IMR-90 (cell line): ENCODE data around the gene ELAC1. TPM values are rescaled to one million over a fixed set of nuclear protein-coding genes. Genes with fewer than 3 reads are reported as not detected.

Source experiments
- ATAC-seq: fragments of 200-7000 bp; cut with Tn5 transposase; 2 replicates; pipeline ENCODE4 v1.9.1; 2020; ENCODE audit warnings: low read depth, mild to moderate bottlenecking, moderate library complexity
- BruUV-seq: library from RNA; stranded (reverse); fragments of 400-500 nt; replicated peaks from 2 replicates; lab custom pipeline; 2021; lab: Mats Ljungman, UMichigan
- CTCF ChIA-PET: fragments of 300-600 bp; formaldehyde crosslinking; extraction: SDS; loops from one replicate; lab custom pipeline; 2021; ENCODE audit warnings: antibody characterized with exemption; lab: Yijun Ruan, JAX
- POLR2A ChIA-PET: fragments of 300-600 bp; sonication (Branson Sonifier 250); formaldehyde crosslinking; loops from one replicate; lab custom pipeline; 2022; ENCODE audit warnings: antibody characterized with exemption; ENCODE audit not compliant: unreplicated experiment; lab: Charles Lee
- DNase-seq: peaks from one replicate; pipeline ENCODE4 v3.0.0; 2013
- H2AFZ ChIP-seq: replicated peaks from 2 replicates; pipeline ENCODE3; 2013; ENCODE audit warnings: low read length, mild to moderate bottlenecking; ENCODE audit not compliant: poor library complexity
- H2AK5ac ChIP-seq: 2 replicates; pipeline ENCODE4 v1.6.1; 2013; ENCODE audit warnings: low read depth, low read length, inconsistent platforms
- H2AK9ac ChIP-seq: replicated peaks from 2 replicates; pipeline ENCODE3; 2013; ENCODE audit warnings: mild to moderate bottlenecking, low read depth, low read length, moderate library complexity; ENCODE audit not compliant: poor library complexity
- H2BK120ac ChIP-seq: 2 replicates; pipeline ENCODE4 v1.6.1; 2013; ENCODE audit warnings: low read depth, low read length, inconsistent platforms
- H2BK15ac ChIP-seq: 3 replicates; pipeline ENCODE4 v1.6.1; 2013; ENCODE audit warnings: low read depth, low read length, inconsistent platforms
- H2BK20ac ChIP-seq: 2 replicates; pipeline ENCODE4 v1.6.1; 2013; ENCODE audit warnings: low read depth, mild to moderate bottlenecking, inconsistent platforms, low read length, moderate library complexity
- H2BK5ac ChIP-seq: 2 replicates; pipeline ENCODE4 v1.6.1; 2013; ENCODE audit warnings: mild to moderate bottlenecking, low read depth, low read length, inconsistent platforms; ENCODE audit not compliant: poor library complexity, severe bottlenecking
- H3K14ac ChIP-seq: replicated peaks from 2 replicates; pipeline ENCODE4 v1.6.1; 2013; ENCODE audit warnings: low read depth, low read length, inconsistent platforms
- H3K18ac ChIP-seq: 2 replicates; pipeline ENCODE4 v1.6.1; 2013; ENCODE audit warnings: low read depth, low read length, control low read depth
- H3K23ac ChIP-seq: 2 replicates; pipeline ENCODE4 v1.6.1; 2013; ENCODE audit warnings: low read depth, low read length, inconsistent platforms
- H3K27ac ChIP-seq: 2 replicates; pipeline ENCODE4 v1.5.1; 2013; ENCODE audit warnings: mild to moderate bottlenecking, control low read depth, low read length; ENCODE audit not compliant: insufficient read depth
- H3K27me3 ChIP-seq: 2 replicates; pipeline ENCODE4 v1.6.1; 2013; ENCODE audit warnings: low read length; ENCODE audit not compliant: control insufficient read depth, insufficient read depth
- H3K36me3 ChIP-seq: 2 replicates; pipeline ENCODE4 v1.6.1; 2013; ENCODE audit warnings: low read length, mixed read lengths; ENCODE audit not compliant: control insufficient read depth, insufficient read depth
- H3K4ac ChIP-seq: 2 replicates; pipeline ENCODE4 v1.6.1; 2013; ENCODE audit warnings: low read depth, low read length, inconsistent platforms
- H3K4me1 ChIP-seq: 2 replicates; pipeline ENCODE4 v1.6.1; 2013; ENCODE audit warnings: low read length, mixed read lengths; ENCODE audit not compliant: control insufficient read depth, insufficient read depth
- H3K4me2 ChIP-seq: 2 replicates; pipeline ENCODE4 v1.6.1; 2013; ENCODE audit warnings: low read depth, mild to moderate bottlenecking, control low read depth, low read length, moderate library complexity
- H3K4me3 ChIP-seq: 2 replicates; pipeline ENCODE4 v1.5.1; 2013; ENCODE audit warnings: low read depth, mild to moderate bottlenecking, control low read depth, low read length, moderate library complexity; ENCODE audit not compliant: insufficient read depth
- H3K56ac ChIP-seq: 2 replicates; pipeline ENCODE4 v1.6.1; 2013; ENCODE audit warnings: low read length, inconsistent platforms; ENCODE audit not compliant: insufficient read depth; ENCODE audit errors: extremely low read depth
- H3K79me1 ChIP-seq, 2 experiments: 2 replicates each; pipeline ENCODE4 v1.6.1; 2013; ENCODE audit warnings: low read length in 2 of 2, inconsistent platforms in 1 of 2, low read depth in 1 of 2
- H3K9ac ChIP-seq: 2 replicates; pipeline ENCODE4 v1.6.1; 2013; ENCODE audit warnings: low read depth, low read length, control low read depth
- H3K9me1 ChIP-seq: 2 replicates; pipeline ENCODE4 v1.6.1; 2013; ENCODE audit warnings: low read length, inconsistent platforms; ENCODE audit not compliant: insufficient read depth
- H3K9me3 ChIP-seq: 2 replicates; pipeline ENCODE4 v1.6.1; 2013; ENCODE audit warnings: low read length; ENCODE audit not compliant: control insufficient read depth, insufficient read depth
- H4K20me1 ChIP-seq: 2 replicates; pipeline ENCODE4 v1.6.1; 2013; ENCODE audit warnings: low read length, inconsistent platforms; ENCODE audit not compliant: insufficient read depth
- H4K5ac ChIP-seq: 2 replicates; pipeline ENCODE4 v1.6.1; 2013; ENCODE audit warnings: mild to moderate bottlenecking, low read depth, low read length, control low read depth
- H4K8ac ChIP-seq, 2 experiments: 2 replicates each; pipeline ENCODE4 v1.6.1; 2013; ENCODE audit warnings: low read depth in 2 of 2, low read length in 2 of 2, control low read depth in 1 of 2, inconsistent platforms in 1 of 2
- H4K91ac ChIP-seq: 2 replicates; pipeline ENCODE4 v1.6.1; 2013; ENCODE audit warnings: low read depth, low read length, inconsistent platforms; ENCODE audit not compliant: insufficient read depth
- BHLHE40 ChIP-seq: fragments of 150-350 bp; IDR thresholded peaks from 2 replicates; pipeline ENCODE4 v1.6.1; 2016; ENCODE audit warnings: mild to moderate bottlenecking, low read depth, low read length
- CEBPB ChIP-seq: IDR thresholded peaks from 2 replicates; pipeline ENCODE4 v1.6.1; 2012; ENCODE audit warnings: low read depth, low read length, improper control_type of control experiment
- CHD1 ChIP-seq: IDR thresholded peaks from 2 replicates; pipeline ENCODE4 v1.6.1; 2012; ENCODE audit warnings: low read depth, low read length, improper control_type of control experiment
- CTCF ChIP-seq: conservative IDR thresholded peaks from 2 replicates; pipeline ENCODE4 v1.5.1; 2012; ENCODE audit warnings: mild to moderate bottlenecking, low read depth, low read length, improper control_type of control experiment
- ELK1 ChIP-seq: fragments of 150-350 bp; IDR thresholded peaks from 2 replicates; pipeline ENCODE4 v1.6.1; 2016; ENCODE audit warnings: low read depth, mild to moderate bottlenecking, low read length, moderate library complexity, borderline replicate concordance
- FOS ChIP-seq: fragments of 150-350 bp; IDR thresholded peaks from 2 replicates; pipeline ENCODE4 v1.6.1; 2016; ENCODE audit warnings: low read depth, low read length
- MAFK ChIP-seq: IDR thresholded peaks from 2 replicates; pipeline ENCODE4 v1.6.1; 2012; ENCODE audit warnings: low read depth, low read length, improper control_type of control experiment
- MAZ ChIP-seq: IDR thresholded peaks from 2 replicates; pipeline ENCODE4 v1.6.1; 2012; ENCODE audit warnings: low read depth, mild to moderate bottlenecking, low read length, improper control_type of control experiment, moderate library complexity, borderline replicate concordance
- MXI1 ChIP-seq: IDR thresholded peaks from 2 replicates; pipeline ENCODE4 v1.6.1; 2012; ENCODE audit warnings: low read depth, mild to moderate bottlenecking, low read length, moderate library complexity, borderline replicate concordance
- NFE2L2 ChIP-seq: fragments of 150-350 bp; IDR thresholded peaks from 2 replicates; pipeline ENCODE4 v1.6.1; 2016; ENCODE audit warnings: low read depth, mild to moderate bottlenecking, low read length
- POLR2A ChIP-seq: IDR thresholded peaks from 2 replicates; pipeline ENCODE4 v1.6.1; 2012; ENCODE audit warnings: mild to moderate bottlenecking, low read depth, low read length
- RAD21 ChIP-seq: IDR thresholded peaks from 2 replicates; pipeline ENCODE4 v1.6.1; 2012; ENCODE audit warnings: low read length, improper control_type of control experiment
- RCOR1 ChIP-seq: IDR thresholded peaks from 2 replicates; pipeline ENCODE4 v1.6.1; 2012; ENCODE audit warnings: mild to moderate bottlenecking, low read length, improper control_type of control experiment; ENCODE audit not compliant: insufficient replicate concordance
- RFX5 ChIP-seq: IDR thresholded peaks from 2 replicates; pipeline ENCODE4 v1.8.0; 2012; ENCODE audit warnings: low read depth, mild to moderate bottlenecking, low read length, moderate library complexity
- SMC3 ChIP-seq: fragments of 150-350 bp; IDR thresholded peaks from 2 replicates; pipeline ENCODE4 v1.6.1; 2016; ENCODE audit warnings: low read depth, mild to moderate bottlenecking, antibody characterized with exemption, low read length, moderate library complexity
- USF2 ChIP-seq: fragments of 150-350 bp; IDR thresholded peaks from 2 replicates; pipeline ENCODE4 v1.6.1; 2017; ENCODE audit warnings: mild to moderate bottlenecking, antibody characterized with exemption, low read length, low read depth
- WGBS, 2 experiments: methylation state at CpG; one replicate each; pipeline versions ENCODE4 v1.1.5 to v1.1.7; 2013; ENCODE audit warnings: missing lambda C conversion rate in 2 of 2; ENCODE audit not compliant: insufficient read length in 1 of 2; ENCODE audit errors: extremely low coverage in 2 of 2; 5-methylcytosine and 5-hydroxymethylcytosine counted together
- dilution Hi-C: fragments of 300-500 bp; cut with HindIII; formaldehyde crosslinking; loops from one replicate; pipeline ENCODE4 v1.14.3; 2018; ENCODE audit warnings: low sequenced_read_pairs; ENCODE audit not compliant: unreplicated experiment
- in situ Hi-C: fragments of 300-500 bp; cut with MboI; formaldehyde crosslinking; loops from 3 replicates; pipeline ENCODE4 v1.14.3; 2019; ENCODE audit warnings: low sequenced_read_pairs, inconsistent platforms, mixed read lengths
- intact Hi-C: fragments of 100-400 bp; cut with micrococcal nuclease; formaldehyde crosslinking; loops from 2 replicates; pipeline ENCODE4 v1.10.0; 2022
- polyA plus RNA-seq, 3 experiments: library from polyadenylated mRNA; depleted of rRNA; stranded (reverse); fragments of >200 nt; gene quantifications; 2 replicates each; pipeline ENCODE4 v1.2.3, GENCODE V29; 2012; ENCODE audit warnings: low replicate concordance in 1 of 3
- total RNA-seq: library from RNA; depleted of rRNA; stranded (reverse); fragments of >200 nt; gene quantifications from 2 replicates; pipeline ENCODE4 v1.2.3, GENCODE V29; 2012

The ELAC1 gene
- total and polyA plus RNA-seq, 2 of the 4 experiments (the other 2 are of a cell fraction): 5.2 to 8.4 TPM

- in situ Hi-C loops: no loop called here
Observed at GRCh38 chr18:51020536-51020935, 52.7 kb downstream of the ELAC1 start.

More at GRCh38 chr18:51020536-51020935, 52.7 kb downstream of the ELAC1 start:
- no peaks in the 10 kb centered on the region for H3K27me3 ChIP-seq
- no peaks in the 10 kb centered on the region for H3K9me3 ChIP-seq
- H3K79me1 ChIP-seq: peaks cover 3 to 13% of the 10 kb centered on the region in 2 experiments
- 100% methylated on average over 1 of the region's 5 CpGs; no CpG with 5 or more reads in 1 of the 2 experiments for WGBS, 2 experiments
- ChIA-PET CTCF (no interaction called here), POLR2A (no interaction called here)
- no peak for DNase-seq
- no peak overlapping the region for H2AK5ac ChIP-seq
- H3K36me3 ChIP-seq: peaks cover 2% of the 10 kb centered on the region; the same call in 1 of the 2 replicates
- H2BK5ac ChIP-seq: no peak overlapping the region
- H3K4ac ChIP-seq: no peak overlapping the region
- no peak overlapping the region for H2BK20ac ChIP-seq
- no peaks in the 10 kb centered on the region for H3K4me1 ChIP-seq
- no peak overlapping the region for H3K14ac ChIP-seq
- no peak for TF ChIP-seq MXI1
- no peak for TF ChIP-seq USF2
- TF ChIP-seq CTCF: no peak
- no peak for TF ChIP-seq RFX5
- no peak for TF ChIP-seq FOS
- TF ChIP-seq RCOR1: no peak
- no peak for TF ChIP-seq NFE2L2
- TF ChIP-seq ELK1: no peak
- TF ChIP-seq MAFK: no peak
- TF ChIP-seq SMC3: no peak
- TF ChIP-seq POLR2A: no peak
- no peak for TF ChIP-seq MAZ
- TF ChIP-seq CEBPB: no peak
- TF ChIP-seq RAD21: no peak
- TF ChIP-seq CHD1: no peak
- TF ChIP-seq BHLHE40: no peak
- intact Hi-C loops: no loop called here
- H3K4me3 ChIP-seq: no peak overlapping the region
- no peak overlapping the region for H3K56ac ChIP-seq
- H4K5ac ChIP-seq: no peak overlapping the region
- no peak overlapping the region for H3K9ac ChIP-seq
- ATAC-seq: no peak
- H2AFZ ChIP-seq: no peak overlapping the region
- no peak overlapping the region for H3K23ac ChIP-seq
- H3K27ac ChIP-seq: no peak overlapping the region
- no peak overlapping the region for H4K8ac ChIP-seq
- no peaks in the 10 kb centered on the region for H4K20me1 ChIP-seq
- dilution Hi-C loops: no loop called here
- peaks cover 2% of the 10 kb centered on the region; the same call in 1 of the 2 replicates for H3K9me1 ChIP-seq
- no TSS peak for BruUV-seq
- H2BK15ac ChIP-seq: no peak overlapping the region
- no peak overlapping the region for H4K91ac ChIP-seq
- H3K4me2 ChIP-seq: no peak overlapping the region
- H2BK120ac ChIP-seq: no peak overlapping the region
- no peak overlapping the region for H2AK9ac ChIP-seq
- no peak overlapping the region for H3K18ac ChIP-seq
